H9 (cell line): ENCODE results near the gene CD164. TPM values are rescaled to one million over a fixed set of nuclear protein-coding genes. Genes with fewer than 3 reads are reported as not detected.

Experiments
- DNase-seq: peaks from one replicate; pipeline ENCODE4 v3.0.0-alpha.2; 2017
- H2AFZ ChIP-seq: one replicate; pipeline ENCODE4 v1.6.1; 2013; ENCODE audit warnings: mild to moderate bottlenecking, low read length, control low read depth, moderate library complexity
- H2AK5ac ChIP-seq: 2 replicates; pipeline ENCODE4 v1.6.1; 2013; ENCODE audit warnings: low read length, control low read depth, mixed read lengths; ENCODE audit not compliant: insufficient read length
- H2BK120ac ChIP-seq: one replicate; pipeline ENCODE4 v1.6.1; 2013; ENCODE audit warnings: low read depth, mild to moderate bottlenecking, low read length, control low read depth, inconsistent platforms; ENCODE audit not compliant: poor library complexity, severe bottlenecking
- H2BK12ac ChIP-seq: 2 replicates; pipeline ENCODE4 v1.6.1; 2013; ENCODE audit warnings: low read length, control low read depth, mixed read lengths, low read depth; ENCODE audit not compliant: insufficient read length
- H2BK15ac ChIP-seq: 2 replicates; pipeline ENCODE4 v1.6.1; 2013; ENCODE audit warnings: low read depth, low read length, control low read depth
- H2BK20ac ChIP-seq: one replicate; pipeline ENCODE4 v1.6.1; 2013; ENCODE audit warnings: low read depth, mild to moderate bottlenecking, low read length, control low read depth, inconsistent platforms; ENCODE audit not compliant: poor library complexity, severe bottlenecking
- H2BK5ac ChIP-seq: 2 replicates; pipeline ENCODE4 v1.6.1; 2013; ENCODE audit warnings: low read length, control low read depth, mixed read lengths; ENCODE audit not compliant: insufficient read length
- H3K14ac ChIP-seq: 2 replicates; pipeline ENCODE4 v1.6.1; 2013; ENCODE audit warnings: low read length, control low read depth; ENCODE audit not compliant: insufficient read depth
- H3K18ac ChIP-seq: 2 replicates; pipeline ENCODE4 v1.6.1; 2013; ENCODE audit warnings: low read depth, mild to moderate bottlenecking, mixed read lengths, low read length, control low read depth; ENCODE audit not compliant: insufficient read length
- H3K23ac ChIP-seq: 2 replicates; pipeline ENCODE4 v1.6.1; 2013; ENCODE audit warnings: low read length, control low read depth, mixed read lengths, low read depth; ENCODE audit not compliant: insufficient read length
- H3K23me2 ChIP-seq: 2 replicates; pipeline ENCODE4 v1.6.1; 2013; ENCODE audit warnings: low read depth, mild to moderate bottlenecking, mixed read lengths, low read length, control low read depth; ENCODE audit not compliant: insufficient read length, poor library complexity, severe bottlenecking
- H3K27ac ChIP-seq: 2 replicates; pipeline ENCODE4 v1.5.1; 2013; ENCODE audit warnings: low read length, control low read depth, mixed read lengths, low read depth; ENCODE audit not compliant: insufficient read length
- H3K27me3 ChIP-seq: 2 replicates; pipeline ENCODE4 v1.6.1; 2013; ENCODE audit warnings: low read length, control low read depth, inconsistent platforms; ENCODE audit not compliant: insufficient read depth
- H3K4ac ChIP-seq: 2 replicates; pipeline ENCODE4 v1.6.1; 2013; ENCODE audit warnings: low read depth, mild to moderate bottlenecking, control low read depth, inconsistent platforms, low read length, moderate library complexity
- H3K4me1 ChIP-seq: 2 replicates; pipeline ENCODE4 v1.6.1; 2013; ENCODE audit warnings: low read length, control low read depth, inconsistent platforms; ENCODE audit not compliant: insufficient read depth
- H3K4me2 ChIP-seq: 2 replicates; pipeline ENCODE4 v1.6.1; 2013; ENCODE audit warnings: low read length, control low read depth, mixed read lengths; ENCODE audit not compliant: insufficient read length, insufficient read depth
- H3K56ac ChIP-seq: 2 replicates; pipeline ENCODE4 v1.6.1; 2013; ENCODE audit warnings: low read depth, mild to moderate bottlenecking, mixed read lengths, low read length, control low read depth; ENCODE audit not compliant: insufficient read length
- H3K79me1 ChIP-seq: 2 replicates; pipeline ENCODE4 v1.6.1; 2013; ENCODE audit warnings: low read depth, mild to moderate bottlenecking, moderate library complexity, low read length, control low read depth, inconsistent platforms; ENCODE audit not compliant: insufficient read depth, poor library complexity, severe bottlenecking
- H3K79me2 ChIP-seq: 2 replicates; pipeline ENCODE4 v1.6.1; 2013; ENCODE audit warnings: low read length, control low read depth, inconsistent platforms; ENCODE audit not compliant: insufficient read depth
- H3K9ac ChIP-seq: 2 replicates; pipeline ENCODE4 v1.6.1; 2013; ENCODE audit warnings: low read length, control low read depth, mixed read lengths; ENCODE audit not compliant: insufficient read length; ENCODE audit errors: extremely low read depth
- H3K9me3 ChIP-seq: one replicate; pipeline ENCODE4 v1.6.1; 2013; ENCODE audit warnings: low read depth, low read length, inconsistent platforms; ENCODE audit not compliant: control insufficient read depth
- H3T11ph ChIP-seq: one replicate; pipeline ENCODE4 v1.6.1; 2013; ENCODE audit warnings: mild to moderate bottlenecking, low read length, control low read depth, inconsistent platforms
- H4K20me1 ChIP-seq: one replicate; pipeline ENCODE4 v1.6.1; 2013; ENCODE audit not compliant: control insufficient read depth, insufficient read length, insufficient read depth
- H4K5ac ChIP-seq: 2 replicates; pipeline ENCODE4 v1.6.1; 2013; ENCODE audit warnings: low read depth, mild to moderate bottlenecking, mixed read lengths, low read length, control low read depth; ENCODE audit not compliant: insufficient read length
- H4K8ac ChIP-seq: replicated peaks from 2 replicates; pipeline ENCODE4 v1.6.1; 2013; ENCODE audit warnings: low read length, control low read depth, mixed read lengths, low read depth; ENCODE audit not compliant: insufficient read length
- H4K91ac ChIP-seq: 2 replicates; pipeline ENCODE4 v1.6.1; 2013; ENCODE audit warnings: low read depth, mild to moderate bottlenecking, moderate library complexity, mixed read lengths, low read length, control low read depth; ENCODE audit not compliant: insufficient read length
- H3K27ac Mint-ChIP-seq, 3 experiments: 2 replicates in 2 of 3; 3 replicates in 1 of 3; pipeline ENCODE4 v1.8.0; 2020 to 2021; ENCODE audit warnings: mixed read lengths in 3 of 3, mild to moderate bottlenecking in 1 of 3, moderate library complexity in 1 of 3
- H3K27me3 Mint-ChIP-seq: 2 replicates; pipeline ENCODE4 v1.8.0; 2021; ENCODE audit warnings: low read depth, mild to moderate bottlenecking, moderate library complexity, mixed read lengths
- H3K36me3 Mint-ChIP-seq, 3 experiments: 2 replicates in 2 of 3; 3 replicates in 1 of 3; pipeline ENCODE4 v1.8.0; 2020 to 2021; ENCODE audit warnings: low read depth in 3 of 3, mixed read lengths in 3 of 3; ENCODE audit not compliant: insufficient read depth in 1 of 3
- H3K4me1 Mint-ChIP-seq, 2 experiments: 2 replicates each; pipeline ENCODE4 v1.8.0; 2020; ENCODE audit warnings: mixed read lengths in 2 of 2
- H3K4me3 Mint-ChIP-seq, 2 experiments: 2 replicates in 1 of 2; 3 replicates in 1 of 2; pipeline ENCODE4 v1.8.0; 2020 to 2021; ENCODE audit warnings: mild to moderate bottlenecking in 2 of 2, mixed read lengths in 2 of 2, moderate library complexity in 1 of 2
- H3K9me3 Mint-ChIP-seq, 2 experiments: 2 replicates in 1 of 2; 3 replicates in 1 of 2; pipeline ENCODE4 v1.8.0; 2020; ENCODE audit warnings: mild to moderate bottlenecking in 2 of 2, mixed read lengths in 2 of 2, moderate library complexity in 1 of 2
- WGBS: extraction: QIAGEN DNeasy Blood & Tissue Kit; methylation state at CpG from one replicate; pipeline ENCODE4 v1.1.7; 2013; ENCODE audit warnings: missing lambda C conversion rate, low lambda C conversion rate, mixed read lengths; ENCODE audit not compliant: insufficient read length; ENCODE audit errors: extremely low coverage; 5-methylcytosine and 5-hydroxymethylcytosine counted together
- total RNA-seq: library from RNA; stranded (reverse); gene quantifications from 2 replicates; pipeline ENCODE4 v1.2.1, GENCODE V29; 2021
- TF ChIP-seq, protein P1 (sequence below): fragments of 200-600 bp; sonication (generic); conservative IDR thresholded peaks from 3 replicates; pipeline ENCODE4 v1.8.0; 2021; ENCODE audit warnings: antibody characterized with exemption, mild to moderate bottlenecking

Gene CD164
- total RNA-seq, 1 experiment from 2014 or later: 130 TPM

DNA sequence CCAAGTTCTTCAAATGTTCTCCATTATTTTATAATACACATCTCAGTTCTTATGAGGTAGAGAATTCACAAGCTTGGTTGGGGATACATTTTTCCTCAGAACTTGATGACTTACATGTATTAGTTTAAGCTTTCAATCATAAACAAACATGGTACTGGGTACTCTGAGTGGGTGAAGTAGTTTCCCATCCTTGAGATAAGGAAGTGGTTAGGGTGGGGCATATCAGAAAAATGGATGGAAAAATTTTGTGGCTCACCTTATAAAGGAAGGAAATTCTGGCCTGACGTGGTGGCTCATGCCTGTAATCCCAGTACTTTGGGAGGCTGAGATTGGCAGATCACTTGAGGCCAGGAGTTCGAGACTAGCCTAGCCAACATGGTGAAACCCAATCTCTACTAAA is 52.0 kb downstream of the CD164 start:
- TF ChIP-seq, protein P1, sequence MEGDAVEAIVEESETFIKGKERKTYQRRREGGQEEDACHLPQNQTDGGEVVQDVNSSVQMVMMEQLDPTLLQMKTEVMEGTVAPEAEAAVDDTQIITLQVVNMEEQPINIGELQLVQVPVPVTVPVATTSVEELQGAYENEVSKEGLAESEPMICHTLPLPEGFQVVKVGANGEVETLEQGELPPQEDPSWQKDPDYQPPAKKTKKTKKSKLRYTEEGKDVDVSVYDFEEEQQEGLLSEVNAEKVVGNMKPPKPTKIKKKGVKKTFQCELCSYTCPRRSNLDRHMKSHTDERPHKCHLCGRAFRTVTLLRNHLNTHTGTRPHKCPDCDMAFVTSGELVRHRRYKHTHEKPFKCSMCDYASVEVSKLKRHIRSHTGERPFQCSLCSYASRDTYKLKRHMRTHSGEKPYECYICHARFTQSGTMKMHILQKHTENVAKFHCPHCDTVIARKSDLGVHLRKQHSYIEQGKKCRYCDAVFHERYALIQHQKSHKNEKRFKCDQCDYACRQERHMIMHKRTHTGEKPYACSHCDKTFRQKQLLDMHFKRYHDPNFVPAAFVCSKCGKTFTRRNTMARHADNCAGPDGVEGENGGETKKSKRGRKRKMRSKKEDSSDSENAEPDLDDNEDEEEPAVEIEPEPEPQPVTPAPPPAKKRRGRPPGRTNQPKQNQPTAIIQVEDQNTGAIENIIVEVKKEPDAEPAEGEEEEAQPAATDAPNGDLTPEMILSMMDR: no peak
- no peaks in the 10 kb centered on the region for H3K9me3 ChIP-seq
- Mint-ChIP-seq H3K9me3 (peaks cover 4 to 6% of the 10 kb centered on the region in 2 experiments; a peak in 2 of 5 replicates), H3K27ac (no peak overlapping the region), H3K36me3 (peaks cover 0 to 6% (median 0%) of the 10 kb centered on the region in 3 experiments; a peak in 2 of 7 replicates), H3K27me3 (no peaks in the 10 kb centered on the region; the same call in none of the 2 replicates), H3K4me1 (peaks cover 6 to 7% of the 10 kb centered on the region in 2 experiments), H3K4me3 (no peak overlapping the region)
- no peaks in the 10 kb centered on the region for H4K20me1 ChIP-seq
- H3K56ac ChIP-seq: no peak overlapping the region
- no peak for DNase-seq
- H3K27me3 ChIP-seq: no peaks in the 10 kb centered on the region
- no peak overlapping the region for H2BK20ac ChIP-seq
- no peak overlapping the region for H3K18ac ChIP-seq
- no peaks in the 10 kb centered on the region for H3K79me2 ChIP-seq
- H4K8ac ChIP-seq: no peak overlapping the region
- no peak overlapping the region for H3K23ac ChIP-seq
- no peak overlapping the region for H2BK12ac ChIP-seq
- no peaks in the 10 kb centered on the region; the same call in 1 of the 2 replicates for H3K4me1 ChIP-seq
- H3T11ph ChIP-seq: no peak overlapping the region
- H2AK5ac ChIP-seq: no peak overlapping the region
- no peak overlapping the region for H2BK120ac ChIP-seq
- no peak overlapping the region for H3K9ac ChIP-seq
- H2BK15ac ChIP-seq: no peak overlapping the region
- H3K23me2 ChIP-seq: no peaks in the 10 kb centered on the region
- no peak overlapping the region for H3K4ac ChIP-seq
- no peak overlapping the region for H2BK5ac ChIP-seq
- no peaks in the 10 kb centered on the region for H3K79me1 ChIP-seq
- no CpG with 5 or more reads among the region's 2 CpGs for WGBS
- no peak overlapping the region for H3K27ac ChIP-seq
- H3K4me2 ChIP-seq: no peak overlapping the region
- H2AFZ ChIP-seq: no peak overlapping the region
- no peak overlapping the region for H4K91ac ChIP-seq
- H4K5ac ChIP-seq: no peak overlapping the region
- H3K14ac ChIP-seq: no peak overlapping the region
